Glutamatergic neuron (in vitro differentiated cells): ENCODE results near the gene GPR108. TPM values are rescaled to one million over a fixed set of nuclear protein-coding genes. Genes with fewer than 3 reads are reported as not detected.

Experiments
- DNase-seq: peaks from one replicate; pipeline ENCODE4 v3.0.0; 2022
- H3K27ac Mint-ChIP-seq: one replicate; pipeline ENCODE4 v1.8.0; 2020; ENCODE audit warnings: mild to moderate bottlenecking, mixed read lengths, inconsistent platforms; ENCODE audit not compliant: unreplicated experiment
- H3K27me3 Mint-ChIP-seq: one replicate; pipeline ENCODE4 v1.8.0; 2020; ENCODE audit warnings: mild to moderate bottlenecking, moderate library complexity, mixed read lengths, inconsistent platforms; ENCODE audit not compliant: unreplicated experiment
- H3K36me3 Mint-ChIP-seq: one replicate; pipeline ENCODE4 v1.8.0; 2020; ENCODE audit warnings: mild to moderate bottlenecking, mixed read lengths, inconsistent platforms; ENCODE audit not compliant: unreplicated experiment
- H3K4me1 Mint-ChIP-seq: one replicate; pipeline ENCODE4 v1.8.0; 2020; ENCODE audit warnings: mild to moderate bottlenecking, low read depth, mixed read lengths, inconsistent platforms; ENCODE audit not compliant: unreplicated experiment
- H3K4me3 Mint-ChIP-seq: one replicate; pipeline ENCODE4 v1.8.0; 2020; ENCODE audit warnings: mild to moderate bottlenecking, mixed read lengths, inconsistent platforms; ENCODE audit not compliant: unreplicated experiment
- H3K9me3 Mint-ChIP-seq: one replicate; pipeline ENCODE4 v1.8.0; 2020; ENCODE audit warnings: mild to moderate bottlenecking, moderate library complexity, mixed read lengths, inconsistent platforms; ENCODE audit not compliant: unreplicated experiment
- CTCF ChIP-seq: fragments of 200-600 bp; sonication (generic); IDR thresholded peaks from one replicate; pipeline ENCODE4 v1.5.0; 2021; ENCODE audit not compliant: partially characterized antibody, unreplicated experiment
- total RNA-seq: library from RNA; stranded (reverse); fragmentation: NEBNext Ultra II Directional; extraction: Animal tissue kit (Norgen Biotek cat#: 25700); gene quantifications from one replicate; pipeline ENCODE4 v1.2.1, GENCODE V29; 2021; ENCODE audit not compliant: unreplicated experiment

Gene GPR108
- total RNA-seq, 1 donor from 2014 or later, result 44.2 TPM

GRCh38 chr19:6708346-6708745 lies 29.0 kb downstream of the GPR108 start:
- no peak for DNase-seq

GRCh38 chr19:6707658-6708018 lies 29.7 kb downstream of the GPR108 start:
- no peak for TF ChIP-seq CTCF
- no peak for DNase-seq
- Mint-ChIP-seq H3K4me3 (no peak overlapping the region), H3K27me3 (peaks cover 17% of the 10 kb centered on the region), H3K27ac (no peak overlapping the region), H3K4me1 (peaks cover 8% of the 10 kb centered on the region), H3K36me3 (peaks cover 3% of the 10 kb centered on the region), H3K9me3 (peaks cover 8% of the 10 kb centered on the region)

More at GRCh38 chr19:6708346-6708745, 29.0 kb downstream of the GPR108 start:
- peaks cover 17% of the 10 kb centered on the region for H3K27me3 Mint-ChIP-seq
- no peak for TF ChIP-seq CTCF
- no peak overlapping the region for H3K4me3 Mint-ChIP-seq
- H3K4me1 Mint-ChIP-seq, result peaks cover 8% of the 10 kb centered on the region
- H3K36me3 Mint-ChIP-seq, result peaks cover 6% of the 10 kb centered on the region
- H3K27ac Mint-ChIP-seq, result no peak overlapping the region
- peaks cover 8% of the 10 kb centered on the region for H3K9me3 Mint-ChIP-seq

- H3K4me1 Mint-ChIP-seq, result peaks cover 8% of the 10 kb centered on the region
- H3K4me3 Mint-ChIP-seq, result no peak overlapping the region
- no peak overlapping the region for H3K27ac Mint-ChIP-seq
- no peak for DNase-seq
- TF ChIP-seq CTCF, result no peak
- peaks cover 8% of the 10 kb centered on the region for H3K9me3 Mint-ChIP-seq
- H3K27me3 Mint-ChIP-seq, result peaks cover 17% of the 10 kb centered on the region
- no peaks in the 10 kb centered on the region for H3K36me3 Mint-ChIP-seq
These were observed 30.2 kb downstream of the GPR108 start for GRCh38 chr19:6707011-6707657.

- H3K9me3 Mint-ChIP-seq, result peaks cover 8% of the 10 kb centered on the region
These were observed 30.8 kb downstream of the GPR108 start for GRCh38 chr19:6706633-6706958.

More at GRCh38 chr19:6706633-6706958, 30.8 kb downstream of the GPR108 start:
- Mint-ChIP-seq H3K36me3 (no peaks in the 10 kb centered on the region), H3K4me3 (no peak overlapping the region), H3K27me3 (peaks cover 17% of the 10 kb centered on the region), H3K27ac (no peak overlapping the region), H3K4me1 (peaks cover 7% of the 10 kb centered on the region)
- no peak for TF ChIP-seq CTCF
- no peak for DNase-seq
